IgD-negative memory B cell (primary cell): ENCODE data around the gene RNLS. TPM values are rescaled to one million over a fixed set of nuclear protein-coding genes. Genes with fewer than 3 reads are reported as not detected.

Experiments
- H3K27ac Mint-ChIP-seq, 3 donors: one replicate each; pipeline ENCODE4 v1.8.0; 2020 to 2022; ENCODE audit warnings: mild to moderate bottlenecking in 3 of 3, mixed read lengths in 3 of 3, moderate library complexity in 1 of 3
- H3K27me3 Mint-ChIP-seq: one replicate; pipeline ENCODE4 v1.8.0; 2021; ENCODE audit warnings: mixed read lengths
- H3K36me3 Mint-ChIP-seq: one replicate; pipeline ENCODE4 v1.8.0; 2020; ENCODE audit warnings: mild to moderate bottlenecking, mixed read lengths
- H3K4me1 Mint-ChIP-seq, 3 donors: one replicate each; pipeline ENCODE4 v1.8.0; 2020 to 2022; ENCODE audit warnings: mixed read lengths in 3 of 3, mild to moderate bottlenecking in 1 of 3
- H3K4me3 Mint-ChIP-seq, 4 donors: one replicate each; pipeline ENCODE4 v1.8.0; 2020 to 2022; ENCODE audit warnings: mild to moderate bottlenecking in 4 of 4, mixed read lengths in 4 of 4, moderate library complexity in 3 of 4
- H3K9me3 Mint-ChIP-seq, 3 donors: one replicate each; pipeline ENCODE4 v1.8.0; 2020 to 2021; ENCODE audit warnings: mixed read lengths in 3 of 3, mild to moderate bottlenecking in 1 of 3
- polyA plus RNA-seq: library from polyadenylated mRNA; unstranded; fragments of 300-500 nt; fragmentation: Illumina TruSeq; gene quantifications from one replicate; pipeline ENCODE4 v1.2.3, GENCODE V29; 2021

The RNLS gene
- polyA plus RNA-seq, 1 donor from 2014 or later = 6.8 TPM

DNA sequence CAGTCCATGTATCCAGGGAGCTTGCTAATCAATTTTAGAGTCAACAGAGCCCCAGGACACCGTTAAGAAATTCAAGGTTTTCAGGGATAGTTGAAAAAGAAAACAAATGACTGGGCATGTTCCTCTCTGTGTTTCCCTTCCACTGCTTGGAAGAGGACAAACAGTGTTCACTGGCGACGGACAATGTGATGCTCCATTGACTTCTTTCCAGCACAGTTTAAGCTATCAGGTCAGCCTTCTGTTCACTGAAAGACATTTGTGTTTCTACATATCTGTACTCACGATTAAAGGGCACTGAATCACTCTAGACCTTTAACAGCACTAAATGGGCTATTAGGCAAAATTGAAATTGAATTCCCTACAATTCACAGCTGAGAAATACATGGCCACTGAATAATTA is 123.6 kb downstream of the RNLS start:
- H3K9me3 Mint-ChIP-seq = peaks cover 0 to 3% (median 0%) of the 10 kb centered on the region in 3 donors
- no peaks in the 10 kb centered on the region for H3K27me3 Mint-ChIP-seq
- H3K36me3 Mint-ChIP-seq = peaks cover 3% of the 10 kb centered on the region
- H3K4me3 Mint-ChIP-seq = no peak overlapping the region
- peaks cover 0 to 3% (median 0%) of the 10 kb centered on the region in 3 donors for H3K4me1 Mint-ChIP-seq
- H3K27ac Mint-ChIP-seq = no peak overlapping the region

DNA sequence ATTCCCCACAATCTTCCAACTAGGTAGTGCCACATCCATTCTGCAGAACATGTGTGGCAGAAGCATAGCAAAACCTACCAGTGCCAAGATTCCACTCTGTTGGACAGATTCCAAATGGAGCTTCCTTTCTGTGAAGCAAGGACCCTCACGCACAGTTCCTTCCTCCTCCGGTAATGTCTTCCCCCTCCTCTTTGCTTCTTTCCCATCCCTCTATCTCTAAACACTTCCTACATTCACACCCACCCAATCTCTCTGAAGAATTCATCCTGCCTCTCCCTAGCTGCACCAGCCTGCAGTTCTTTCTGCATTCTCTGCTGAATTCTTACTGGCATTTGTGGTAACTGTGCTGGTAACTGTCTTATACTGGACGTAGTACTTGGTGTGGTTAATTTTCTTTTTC is 124.9 kb downstream of the RNLS start:
- Mint-ChIP-seq H3K27me3 (no peaks in the 10 kb centered on the region), H3K4me3 (no peak overlapping the region), H3K36me3 (peaks cover 3% of the 10 kb centered on the region), H3K9me3 (peaks cover 0 to 2% (median 0%) of the 10 kb centered on the region in 3 donors), H3K4me1 (peaks cover 0 to 3% (median 0%) of the 10 kb centered on the region in 3 donors), H3K27ac (peak overlapping the region in 1 of 3 donors; percentile 54)

DNA sequence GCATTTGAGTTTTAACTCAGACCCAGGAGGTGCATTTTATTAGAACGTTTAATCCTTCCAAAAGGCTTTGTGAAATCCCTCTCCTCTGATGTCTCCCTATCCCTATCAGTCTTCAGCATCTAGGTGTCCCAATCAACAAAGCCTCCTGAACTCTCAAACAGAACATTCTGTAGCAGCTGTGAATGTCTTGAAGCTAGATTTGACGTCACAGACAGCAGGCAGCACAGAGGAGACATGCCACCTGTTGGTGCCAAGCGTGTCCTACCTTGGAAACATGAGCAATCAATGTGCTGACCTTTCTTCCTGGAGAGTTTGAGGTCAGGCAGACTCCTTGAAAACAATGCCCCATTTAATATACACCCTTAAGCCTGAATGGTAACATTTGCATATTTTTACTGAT is 125.5 kb downstream of the RNLS start:
- Mint-ChIP-seq H3K4me3 (no peak overlapping the region), H3K27ac (no peak overlapping the region), H3K4me1 (peaks cover 0 to 3% (median 0%) of the 10 kb centered on the region in 3 donors), H3K36me3 (peaks cover 3% of the 10 kb centered on the region), H3K27me3 (no peaks in the 10 kb centered on the region), H3K9me3 (no peaks in the 10 kb centered on the region)

DNA sequence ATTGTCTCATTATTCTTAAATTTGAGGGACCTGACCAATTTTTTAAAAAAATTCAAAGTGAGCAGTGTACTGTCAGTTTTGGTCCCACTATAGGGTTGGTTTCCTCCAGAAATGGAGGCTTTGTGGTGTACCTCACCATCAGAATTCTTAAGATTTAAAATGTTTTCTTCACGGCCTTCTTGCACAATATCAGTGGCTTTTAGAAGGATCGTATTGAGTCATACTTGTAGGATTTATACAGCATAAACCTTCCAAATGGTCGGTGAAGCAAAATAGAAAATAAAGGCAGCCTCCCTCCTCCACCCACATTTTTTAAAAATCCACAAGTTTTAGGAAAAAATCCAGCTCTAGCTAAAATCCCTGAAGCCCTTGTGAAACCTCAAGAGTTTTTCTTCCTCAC is 126.4 kb downstream of the RNLS start:
- Mint-ChIP-seq H3K4me1 (peaks cover 0 to 3% (median 0%) of the 10 kb centered on the region in 3 donors), H3K4me3 (no peak overlapping the region), H3K27me3 (no peaks in the 10 kb centered on the region), H3K27ac (no peak overlapping the region), H3K36me3 (peaks cover 3% of the 10 kb centered on the region), H3K9me3 (no peaks in the 10 kb centered on the region)

DNA sequence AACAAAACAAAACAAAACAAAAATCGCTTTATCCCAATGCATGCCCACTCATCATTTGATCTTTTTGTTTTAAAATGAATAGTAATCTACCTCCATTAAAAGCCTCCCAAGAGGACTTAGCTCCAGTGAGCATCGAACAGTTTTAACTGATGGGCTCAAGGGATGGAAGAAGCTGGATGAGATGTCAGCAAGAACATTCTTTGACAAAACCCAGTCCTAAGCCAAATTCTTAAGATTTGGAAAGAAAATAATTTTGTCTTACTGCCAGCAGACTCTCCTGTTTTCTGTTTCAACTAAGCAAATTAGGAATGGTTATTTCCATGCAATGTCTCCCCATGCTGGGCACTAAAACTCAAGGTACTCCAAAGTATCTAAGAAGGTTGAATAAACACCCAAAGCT is 127.3 kb downstream of the RNLS start:
- H3K9me3 Mint-ChIP-seq = no peaks in the 10 kb centered on the region
- no peak overlapping the region for H3K4me3 Mint-ChIP-seq
- H3K4me1 Mint-ChIP-seq = peaks cover 0 to 3% (median 0%) of the 10 kb centered on the region in 3 donors
- H3K27ac Mint-ChIP-seq = no peak overlapping the region
- no peaks in the 10 kb centered on the region for H3K27me3 Mint-ChIP-seq
- peaks cover 5% of the 10 kb centered on the region for H3K36me3 Mint-ChIP-seq

DNA sequence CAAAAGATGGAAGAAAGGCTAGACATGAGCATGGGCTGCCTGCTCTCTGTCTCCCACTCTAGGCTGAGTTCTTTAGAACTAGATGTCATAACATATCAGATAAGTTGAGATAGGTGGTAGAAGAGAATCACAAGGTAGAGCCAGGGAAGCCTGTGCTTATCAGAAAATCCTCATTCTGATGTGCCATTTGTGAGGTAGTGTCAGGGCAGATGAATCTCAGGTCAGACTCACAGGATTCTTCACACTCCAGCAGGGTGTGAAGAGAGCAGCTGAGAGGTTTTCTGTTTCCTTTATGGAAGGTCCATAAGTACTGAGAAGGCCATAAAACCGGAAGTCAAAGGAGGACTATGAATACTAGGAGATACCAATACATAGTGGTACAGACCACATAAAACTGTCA is 132.9 kb downstream of the RNLS start:
- no peak overlapping the region for H3K27ac Mint-ChIP-seq
- H3K36me3 Mint-ChIP-seq = peaks cover 4% of the 10 kb centered on the region
- H3K4me3 Mint-ChIP-seq = no peak overlapping the region
- peaks cover 0 to 2% (median 0%) of the 10 kb centered on the region in 3 donors for H3K9me3 Mint-ChIP-seq
- H3K4me1 Mint-ChIP-seq = peaks cover 0 to 3% (median 0%) of the 10 kb centered on the region in 3 donors
- H3K27me3 Mint-ChIP-seq = no peaks in the 10 kb centered on the region

DNA sequence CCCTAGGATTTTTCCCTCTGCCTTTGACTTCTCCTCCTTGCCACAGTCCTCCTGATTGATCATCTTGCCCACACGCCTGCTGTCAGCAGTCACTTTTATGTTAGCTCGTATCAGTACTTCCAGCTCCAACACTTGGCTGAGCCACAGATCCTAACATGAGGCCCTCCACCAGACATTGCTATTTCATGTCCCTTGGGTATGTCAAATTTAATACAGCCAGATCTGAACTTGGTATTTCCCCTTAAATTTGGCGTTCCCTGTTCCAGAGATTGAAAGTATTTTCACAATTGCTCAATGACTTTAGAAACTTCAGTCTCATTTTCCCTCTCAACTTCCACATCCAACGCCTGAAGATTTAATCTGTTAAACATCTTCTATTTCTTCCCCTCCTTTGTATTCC is 140.4 kb downstream of the RNLS start:
- Mint-ChIP-seq H3K9me3 (peaks cover 0 to 5% (median 0%) of the 10 kb centered on the region in 3 donors), H3K36me3 (peaks cover 6% of the 10 kb centered on the region), H3K4me3 (no peak overlapping the region), H3K27me3 (no peaks in the 10 kb centered on the region), H3K27ac (peak overlapping the region in 1 of 3 donors; percentile 28), H3K4me1 (no peaks in the 10 kb centered on the region)

DNA sequence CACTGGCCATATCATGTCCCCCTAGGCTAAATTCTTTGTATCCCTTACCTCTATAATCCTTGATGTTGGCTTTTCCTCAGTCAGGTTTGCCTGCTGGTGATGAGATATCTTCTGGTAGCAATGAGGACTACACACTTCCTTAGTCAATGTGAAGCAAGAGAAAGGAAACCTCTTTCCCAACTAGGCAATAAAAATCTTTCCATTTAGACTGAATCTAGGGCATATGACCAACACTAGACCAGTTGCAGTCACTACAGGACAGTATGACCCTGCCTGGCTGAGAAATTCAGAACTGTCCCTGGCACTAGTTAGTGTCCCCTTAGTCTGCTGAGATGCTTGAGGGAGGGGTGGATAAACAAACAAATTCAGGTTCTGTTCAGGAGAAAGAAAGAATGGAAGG is 142.6 kb downstream of the RNLS start:
- H3K36me3 Mint-ChIP-seq = peaks cover 7% of the 10 kb centered on the region
- H3K4me3 Mint-ChIP-seq = no peak overlapping the region
- no peak overlapping the region for H3K27ac Mint-ChIP-seq
- peaks cover 0 to 3% (median 0%) of the 10 kb centered on the region in 3 donors for H3K9me3 Mint-ChIP-seq
- H3K4me1 Mint-ChIP-seq = no peaks in the 10 kb centered on the region
- no peaks in the 10 kb centered on the region for H3K27me3 Mint-ChIP-seq

DNA sequence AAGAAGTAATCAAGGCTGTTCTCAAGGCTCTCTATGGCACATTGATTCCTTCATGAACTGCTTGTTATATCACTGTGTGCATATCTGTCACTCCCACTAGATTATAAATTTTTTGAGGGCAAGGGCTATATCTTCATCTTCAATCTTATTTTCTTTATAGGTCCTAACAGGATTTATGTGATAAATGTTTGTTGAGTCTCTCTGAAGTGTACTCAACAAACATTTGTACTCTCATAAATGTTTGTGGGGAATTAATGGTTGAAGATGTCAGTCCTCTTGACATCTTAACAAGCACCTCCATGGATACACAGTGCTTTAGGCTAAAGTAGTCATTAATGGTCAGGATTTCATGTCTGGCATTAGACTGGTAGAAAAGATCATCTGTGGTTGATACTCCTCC is 143.2 kb downstream of the RNLS start:
- H3K4me3 Mint-ChIP-seq = no peak overlapping the region
- peaks cover 0 to 3% (median 0%) of the 10 kb centered on the region in 3 donors for H3K9me3 Mint-ChIP-seq
- H3K27me3 Mint-ChIP-seq = no peaks in the 10 kb centered on the region
- no peak overlapping the region for H3K27ac Mint-ChIP-seq
- peaks cover 7% of the 10 kb centered on the region for H3K36me3 Mint-ChIP-seq
- no peaks in the 10 kb centered on the region for H3K4me1 Mint-ChIP-seq

DNA sequence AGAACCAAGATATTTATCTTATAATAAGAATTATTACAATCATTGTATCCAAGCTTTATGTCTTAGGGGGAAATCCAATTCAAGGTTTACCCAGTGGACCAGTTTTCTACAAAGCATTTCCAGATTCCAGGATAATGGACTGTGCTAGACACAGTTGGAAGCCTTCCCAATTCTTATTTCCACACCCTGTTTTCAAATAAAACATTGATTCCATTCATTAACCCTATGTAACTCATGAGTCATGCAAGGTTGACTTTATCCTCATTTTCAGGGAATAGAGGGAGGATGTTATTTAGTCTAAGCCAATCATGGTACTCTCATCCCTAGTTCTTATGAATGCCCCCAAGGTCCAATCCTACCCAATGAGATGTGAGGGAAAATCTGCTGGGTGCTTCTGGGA is 145.7 kb downstream of the RNLS start:
- H3K4me1 Mint-ChIP-seq = no peaks in the 10 kb centered on the region
- H3K27ac Mint-ChIP-seq = no peak overlapping the region
- no peaks in the 10 kb centered on the region for H3K9me3 Mint-ChIP-seq
- no peak overlapping the region for H3K4me3 Mint-ChIP-seq
- peaks cover 4% of the 10 kb centered on the region for H3K36me3 Mint-ChIP-seq
- H3K27me3 Mint-ChIP-seq = no peaks in the 10 kb centered on the region

DNA sequence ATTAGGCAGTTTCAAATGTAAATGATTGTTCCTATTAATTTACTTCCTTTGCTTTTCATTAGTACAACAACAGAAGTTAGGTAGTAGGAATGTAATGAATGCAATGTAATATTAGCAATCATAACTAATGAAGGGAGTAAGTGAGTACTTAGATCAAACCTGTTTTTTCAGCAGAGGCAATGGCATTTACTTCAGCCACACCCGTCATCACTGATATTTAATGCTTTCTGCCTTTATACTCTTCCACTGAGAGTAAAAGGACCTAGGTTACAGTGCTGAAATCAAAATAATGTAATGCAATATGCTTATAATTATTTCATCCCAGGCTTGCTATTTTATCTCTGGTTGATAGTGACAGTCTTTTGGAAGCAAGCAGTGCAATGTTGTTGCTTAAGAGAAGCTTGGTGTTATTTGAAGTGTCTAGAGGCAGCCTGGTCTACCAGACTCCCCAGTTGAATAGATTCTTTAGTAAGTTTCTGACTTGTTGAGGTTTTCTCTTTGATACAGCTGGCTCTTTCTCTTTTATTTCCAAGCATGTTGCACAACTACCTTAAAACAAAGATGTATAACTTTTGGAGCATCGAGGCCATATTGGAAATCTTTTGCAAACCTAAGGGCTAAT is 149.4 kb downstream of the RNLS start:
- Mint-ChIP-seq H3K9me3 (no peaks in the 10 kb centered on the region), H3K27me3 (no peaks in the 10 kb centered on the region), H3K4me1 (no peaks in the 10 kb centered on the region), H3K27ac (peak overlapping the region in 1 of 3 donors; percentile 43), H3K4me3 (no peak overlapping the region), H3K36me3 (peaks cover 1% of the 10 kb centered on the region)

DNA sequence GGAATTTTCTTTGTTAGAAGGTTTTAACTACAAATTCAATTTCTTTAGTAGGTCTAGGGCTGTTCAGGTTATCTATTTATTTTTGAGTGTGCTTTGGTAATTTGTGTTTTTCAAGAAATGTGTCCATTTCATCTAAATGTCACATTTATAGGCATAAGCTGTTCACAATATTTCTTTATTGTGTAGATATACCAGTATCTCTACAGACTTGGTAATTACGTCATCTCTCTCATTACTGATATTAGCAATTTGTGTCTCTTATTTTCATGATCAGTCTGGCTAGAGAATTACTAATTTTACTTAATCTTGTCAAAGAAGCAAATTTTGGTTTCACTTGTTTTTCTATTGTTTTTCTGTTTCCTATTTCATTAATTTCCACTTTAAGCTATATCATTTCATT is 152.0 kb downstream of the RNLS start:
- Mint-ChIP-seq H3K27me3 (no peaks in the 10 kb centered on the region), H3K9me3 (no peaks in the 10 kb centered on the region), H3K27ac (no peak overlapping the region), H3K4me1 (peaks cover 0 to 3% (median 0%) of the 10 kb centered on the region in 3 donors), H3K36me3 (peaks cover under 1% of the 10 kb centered on the region), H3K4me3 (no peak overlapping the region)

DNA sequence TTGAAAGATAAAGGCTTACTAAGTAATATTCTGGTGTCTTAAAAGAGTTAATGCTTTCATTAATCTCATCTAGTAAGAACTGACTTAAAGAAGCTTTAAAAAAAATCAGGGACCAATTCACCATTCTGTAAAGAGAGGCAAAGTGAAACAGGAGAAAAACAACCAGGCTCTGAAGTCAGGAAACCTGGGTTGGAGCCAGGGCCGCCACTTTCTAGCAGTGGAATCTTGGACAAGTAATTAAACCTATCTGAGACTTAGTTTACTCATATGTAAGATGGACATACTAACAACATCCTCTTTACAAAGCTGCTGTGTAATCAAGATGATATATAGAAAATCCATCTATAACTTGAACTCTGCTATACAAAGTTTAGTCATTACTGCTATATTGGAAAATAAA is 154.1 kb downstream of the RNLS start:
- H3K9me3 Mint-ChIP-seq = no peaks in the 10 kb centered on the region
- no peak overlapping the region for H3K4me3 Mint-ChIP-seq
- H3K27ac Mint-ChIP-seq = no peak overlapping the region
- no peaks in the 10 kb centered on the region for H3K27me3 Mint-ChIP-seq
- H3K36me3 Mint-ChIP-seq = no peaks in the 10 kb centered on the region
- peaks cover 0 to 3% (median 0%) of the 10 kb centered on the region in 3 donors for H3K4me1 Mint-ChIP-seq

DNA sequence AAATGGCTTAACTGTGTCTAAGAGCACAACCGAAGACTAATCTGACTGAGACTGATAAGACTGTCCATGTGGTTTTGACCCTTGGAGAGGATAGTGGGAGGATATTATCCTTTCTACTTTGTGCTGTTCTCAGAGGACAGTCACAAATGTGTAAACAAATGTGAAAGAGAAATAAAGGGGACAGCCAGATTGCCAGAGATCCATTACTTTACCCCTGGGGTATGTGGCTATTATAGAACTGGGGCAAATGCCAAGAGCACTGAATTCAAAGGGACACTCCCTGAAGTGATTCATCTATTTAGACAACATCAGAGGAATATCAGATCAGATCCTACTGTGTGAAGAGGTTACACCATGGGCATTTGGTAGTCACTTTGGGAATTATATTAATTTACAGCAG is 154.7 kb downstream of the RNLS start:
- Mint-ChIP-seq H3K9me3 (no peaks in the 10 kb centered on the region), H3K27ac (no peak overlapping the region), H3K4me3 (no peak overlapping the region), H3K27me3 (no peaks in the 10 kb centered on the region), H3K36me3 (no peaks in the 10 kb centered on the region), H3K4me1 (peaks cover 0 to 3% (median 0%) of the 10 kb centered on the region in 3 donors)

DNA sequence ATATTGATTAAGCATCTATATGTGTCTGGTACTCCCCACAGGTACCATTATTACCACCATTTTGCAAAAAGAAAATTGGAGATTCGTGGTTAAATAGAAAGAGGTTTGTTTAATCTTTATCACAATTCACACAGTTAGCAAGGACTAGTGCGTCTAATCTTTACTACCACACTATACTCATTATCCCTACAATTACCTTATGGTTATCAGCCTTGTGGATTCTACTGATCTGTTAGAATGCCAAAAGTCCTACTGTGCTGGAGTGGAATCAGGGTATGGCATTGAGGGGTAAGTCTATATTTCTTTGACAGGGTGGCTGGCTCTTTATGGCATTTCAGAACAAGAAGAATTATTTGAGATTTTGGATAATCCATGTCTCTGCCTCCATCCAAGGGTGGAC is 156.1 kb downstream of the RNLS start:
- Mint-ChIP-seq H3K4me1 (peaks cover 0 to 3% (median 0%) of the 10 kb centered on the region in 3 donors), H3K4me3 (no peak overlapping the region), H3K27ac (no peak overlapping the region), H3K9me3 (no peaks in the 10 kb centered on the region), H3K36me3 (no peaks in the 10 kb centered on the region), H3K27me3 (no peaks in the 10 kb centered on the region)

DNA sequence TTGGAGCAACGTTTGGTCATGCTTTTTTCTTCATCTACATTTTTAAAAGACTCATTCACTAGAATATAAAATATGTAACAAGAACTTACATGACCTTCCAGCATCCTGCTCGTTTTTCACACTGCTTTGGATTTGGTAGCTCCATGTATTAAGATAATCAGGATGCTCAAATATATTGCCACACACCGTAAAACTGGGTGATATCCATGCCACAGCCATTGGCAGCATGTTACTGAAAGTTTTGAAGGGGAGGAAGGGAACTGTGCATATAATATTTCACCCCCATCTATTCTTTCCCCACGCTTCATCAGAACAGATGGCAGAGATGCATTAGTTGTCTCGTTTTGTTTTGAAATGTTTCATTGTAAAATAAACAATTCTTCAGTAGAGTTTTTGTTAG is 158.2 kb downstream of the RNLS start:
- Mint-ChIP-seq H3K9me3 (no peaks in the 10 kb centered on the region), H3K4me1 (peaks cover 0 to 3% (median 0%) of the 10 kb centered on the region in 3 donors), H3K4me3 (no peak overlapping the region), H3K36me3 (no peaks in the 10 kb centered on the region), H3K27me3 (no peaks in the 10 kb centered on the region), H3K27ac (no peak overlapping the region)
